OCI-LY1 (cell line): ENCODE results near the gene GTF2A2.

Experiments
- H2AFZ ChIP-seq: fragments of 200-600 bp; sonication (generic), shearing (Covaris generic); 2 replicates; pipeline ENCODE4 v1.6.0; 2014; ENCODE audit warnings: antibody characterized with exemption, mild to moderate bottlenecking, low read length
- H3F3A ChIP-seq: fragments of 200-600 bp; sonication (generic), shearing (Covaris generic); 2 replicates; pipeline ENCODE4 v1.6.0; 2014; ENCODE audit warnings: mild to moderate bottlenecking, antibody characterized with exemption, low read length, moderate library complexity; ENCODE audit not compliant: insufficient read depth
- H3K27ac ChIP-seq: fragments of 200-600 bp; sonication (generic); 2 replicates; pipeline ENCODE4 v1.5.1; 2014; ENCODE audit warnings: low read length, mixed run types, mild to moderate bottlenecking, low read depth; ENCODE audit not compliant: poor library complexity, severe bottlenecking
- H3K27me3 ChIP-seq: fragments of 200-600 bp; sonication (generic); 2 replicates; pipeline ENCODE4 v1.6.0; 2014; ENCODE audit warnings: antibody characterized with exemption, mild to moderate bottlenecking, low read length, moderate library complexity; ENCODE audit not compliant: insufficient read depth
- H3K36me3 ChIP-seq: fragments of 200-600 bp; sonication (generic); 2 replicates; pipeline ENCODE4 v1.6.1; 2014; ENCODE audit warnings: mild to moderate bottlenecking, antibody characterized with exemption, low read length, moderate library complexity, mixed read lengths; ENCODE audit not compliant: insufficient read depth
- H3K4me1 ChIP-seq: fragments of 200-600 bp; sonication (generic); 2 replicates; pipeline ENCODE4 v1.5.1; 2014; ENCODE audit warnings: mild to moderate bottlenecking, low read length, moderate library complexity; ENCODE audit not compliant: insufficient read depth, severe bottlenecking
- H3K4me2 ChIP-seq: fragments of 200-600 bp; sonication (generic), shearing (Covaris generic); 2 replicates; pipeline ENCODE4 v1.6.1; 2014; ENCODE audit warnings: low read length
- H3K4me3 ChIP-seq: fragments of 200-600 bp; sonication (generic); 2 replicates; pipeline ENCODE4 v1.5.1; 2014; ENCODE audit warnings: low read length, low read depth, mild to moderate bottlenecking, mixed read lengths; ENCODE audit not compliant: poor library complexity, severe bottlenecking
- H3K79me2 ChIP-seq: fragments of 200-600 bp; shearing (Covaris generic); 2 replicates; pipeline ENCODE4 v1.6.1; 2016; ENCODE audit warnings: mixed run types, low read length, mixed read lengths; ENCODE audit not compliant: insufficient read depth
- H3K9ac ChIP-seq: fragments of 200-600 bp; sonication (generic), shearing (Covaris generic); 2 replicates; pipeline ENCODE4 v1.6.1; 2014; ENCODE audit warnings: mild to moderate bottlenecking, low read length, mixed read lengths
- H3K9me2 ChIP-seq: fragments of 200-600 bp; sonication (generic), shearing (Covaris generic); 2 replicates; pipeline ENCODE4 v1.6.1; 2014; ENCODE audit warnings: low read depth, mild to moderate bottlenecking, low read length, mixed read lengths
- H3K9me3 ChIP-seq: fragments of 200-600 bp; shearing (Covaris generic); 2 replicates; pipeline ENCODE4 v1.6.1; 2014; ENCODE audit warnings: low read length, mixed read lengths
- H4K20me1 ChIP-seq: fragments of 200-600 bp; sonication (generic), shearing (Covaris generic); 2 replicates; pipeline ENCODE4 v1.6.0; 2016; ENCODE audit warnings: mild to moderate bottlenecking, low read length; ENCODE audit not compliant: insufficient read depth
- CTCF ChIP-seq: fragments of 200-600 bp; sonication (generic), shearing (Covaris generic); IDR thresholded peaks from 2 replicates; pipeline ENCODE4 v1.5.1; 2017; ENCODE audit warnings: mild to moderate bottlenecking, antibody characterized with exemption, low read length, moderate library complexity, mixed read lengths
- EZH2 ChIP-seq: fragments of 200-600 bp; sonication (generic), shearing (Covaris generic); IDR thresholded peaks from 2 replicates; pipeline ENCODE4 v1.8.0; 2017; ENCODE audit warnings: borderline replicate concordance, mixed run types, mild to moderate bottlenecking, antibody characterized with exemption, low read length, moderate library complexity, mixed read lengths

GTF2A2 gene

DNA sequence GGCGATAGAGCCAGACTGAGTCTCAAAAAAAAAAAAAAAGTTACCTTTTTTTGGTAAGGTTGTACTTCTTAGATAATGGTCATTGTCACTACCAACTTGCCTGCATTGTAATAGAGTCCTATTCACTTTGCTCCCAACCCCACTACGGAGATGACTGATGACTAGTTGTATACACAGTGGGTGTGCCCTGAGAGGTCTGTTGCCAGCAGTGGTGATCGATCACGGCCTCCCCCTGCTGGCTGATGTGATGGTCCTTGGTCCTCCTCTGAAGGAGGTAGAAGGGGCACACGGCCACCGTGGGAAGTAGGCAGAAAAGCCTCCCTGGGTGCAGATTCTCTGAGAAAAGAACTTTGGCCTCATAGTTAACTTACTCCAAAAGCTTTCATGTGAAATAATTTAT, 35.0 kb downstream of the GTF2A2 start:
- Histone ChIP-seq H2AFZ (no peak overlapping the region), H3K27me3 (no peaks in the 10 kb centered on the region; the same call in 1 of the 2 replicates), H3K4me1 (no peaks in the 10 kb centered on the region), H3K9me2 (no peaks in the 10 kb centered on the region), H3K27ac (no peak overlapping the region), H3K4me2 (no peak overlapping the region), H3K9me3 (no peaks in the 10 kb centered on the region), H3K9ac (no peak overlapping the region), H3K36me3 (no peaks in the 10 kb centered on the region), H3K79me2 (no peaks in the 10 kb centered on the region), H4K20me1 (no peaks in the 10 kb centered on the region), H3K4me3 (no peak overlapping the region), H3F3A (no peaks in the 10 kb centered on the region)
- TF ChIP-seq EZH2 (no peak), CTCF (peak; percentile 51)

DNA sequence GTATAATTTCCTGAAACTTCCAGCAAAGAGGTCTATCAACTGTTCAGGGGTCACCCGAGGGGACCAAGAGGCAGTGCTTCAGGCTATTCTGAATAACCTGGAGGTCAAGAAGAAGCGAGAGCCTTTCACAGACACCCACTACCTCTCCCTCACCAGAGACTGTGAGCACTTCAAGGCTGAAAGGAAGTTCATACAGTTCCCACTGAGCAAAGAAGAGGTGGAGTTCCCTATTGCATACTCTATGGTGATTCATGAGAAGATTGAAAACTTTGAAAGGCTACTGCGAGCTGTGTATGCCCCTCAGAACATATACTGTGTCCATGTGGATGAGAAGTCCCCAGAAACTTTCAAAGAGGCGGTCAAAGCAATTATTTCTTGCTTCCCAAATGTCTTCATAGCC, 38.9 kb downstream of the GTF2A2 start:
- Histone ChIP-seq H3K4me3 (no peak overlapping the region), H3K36me3 (no peaks in the 10 kb centered on the region), H3K4me2 (no peak overlapping the region), H3F3A (no peaks in the 10 kb centered on the region), H3K9me3 (no peaks in the 10 kb centered on the region), H3K9ac (no peak overlapping the region), H3K9me2 (no peaks in the 10 kb centered on the region), H4K20me1 (no peaks in the 10 kb centered on the region), H3K4me1 (peaks cover 9% of the 10 kb centered on the region), H3K27ac (no peak overlapping the region), H3K79me2 (no peaks in the 10 kb centered on the region), H3K27me3 (no peaks in the 10 kb centered on the region; the same call in 1 of the 2 replicates), H2AFZ (no peak overlapping the region)
- no peak for TF ChIP-seq EZH2
- no peak for TF ChIP-seq CTCF

GRCh38 chr15:59616379-59616778, 40.9 kb downstream of the GTF2A2 start:
- Histone ChIP-seq H3K9me2 (no peaks in the 10 kb centered on the region), H3K79me2 (no peaks in the 10 kb centered on the region), H3K27me3 (no peaks in the 10 kb centered on the region; the same call in 1 of the 2 replicates), H3F3A (no peaks in the 10 kb centered on the region), H3K4me2 (no peak overlapping the region), H3K36me3 (no peaks in the 10 kb centered on the region), H3K4me3 (no peak overlapping the region), H3K4me1 (peaks cover 9% of the 10 kb centered on the region), H3K9me3 (no peaks in the 10 kb centered on the region), H2AFZ (no peak overlapping the region), H4K20me1 (no peaks in the 10 kb centered on the region), H3K27ac (no peak overlapping the region), H3K9ac (no peak overlapping the region)
- peak; percentile 25; the same call in 1 of the 2 replicates for TF ChIP-seq CTCF
- TF ChIP-seq EZH2: no peak
